Medulla oblongata (tissue), 1 donor: ENCODE results near the gene SLIT3.

Experiments used
- DNase-seq: peaks from one replicate; pipeline ENCODE4 v3.0.0-alpha.2; 2015; ENCODE audit errors: extremely low spot score

SLIT3 gene

GRCh38 chr5:169299191-169299662 is 1.7 kb downstream of the SLIT3 start:
- DNase-seq, result no peak

DNA sequence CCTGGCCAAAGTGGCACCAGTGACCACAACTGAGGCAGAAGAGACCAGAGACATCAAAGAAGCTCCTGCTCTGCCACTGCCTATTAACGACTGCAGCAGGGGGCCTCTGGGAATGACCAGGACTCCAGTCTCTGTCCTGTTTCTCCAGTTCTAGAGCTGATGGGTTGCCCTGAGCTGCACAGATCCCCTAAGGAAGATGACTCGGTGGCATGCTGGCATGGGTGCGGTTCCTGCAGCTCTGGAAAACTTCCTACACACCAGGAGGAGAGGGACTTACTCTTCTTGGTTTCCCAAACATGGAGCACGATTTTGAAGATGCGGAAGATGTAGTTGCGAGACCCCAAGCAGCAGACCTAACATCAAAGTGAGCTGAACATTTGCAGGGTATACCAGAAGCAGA is 2.7 kb downstream of the SLIT3 start:
- no peak for DNase-seq

GRCh38 chr5:169296419-169297143 is 4.4 kb downstream of the SLIT3 start:
- no peak for DNase-seq

DNA sequence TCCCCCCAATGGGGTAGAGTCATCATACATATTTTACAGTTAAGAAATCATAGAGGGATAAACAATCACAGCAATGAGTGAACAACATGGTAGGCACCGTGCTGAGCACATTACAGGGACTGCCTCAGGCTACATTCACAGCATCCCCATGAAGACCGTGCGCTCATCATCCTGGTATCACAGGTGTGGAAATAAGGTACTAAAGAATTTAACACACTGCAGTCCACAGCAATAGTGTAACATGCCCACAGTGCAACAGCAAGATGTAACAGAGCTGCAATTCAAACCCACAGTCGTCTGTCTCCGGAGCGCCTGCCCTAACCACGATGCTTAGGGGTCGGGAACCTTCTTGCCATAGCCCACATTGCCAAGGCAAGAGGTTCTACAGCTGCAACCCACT is 5.6 kb downstream of the SLIT3 start:
- no peak for DNase-seq

DNA sequence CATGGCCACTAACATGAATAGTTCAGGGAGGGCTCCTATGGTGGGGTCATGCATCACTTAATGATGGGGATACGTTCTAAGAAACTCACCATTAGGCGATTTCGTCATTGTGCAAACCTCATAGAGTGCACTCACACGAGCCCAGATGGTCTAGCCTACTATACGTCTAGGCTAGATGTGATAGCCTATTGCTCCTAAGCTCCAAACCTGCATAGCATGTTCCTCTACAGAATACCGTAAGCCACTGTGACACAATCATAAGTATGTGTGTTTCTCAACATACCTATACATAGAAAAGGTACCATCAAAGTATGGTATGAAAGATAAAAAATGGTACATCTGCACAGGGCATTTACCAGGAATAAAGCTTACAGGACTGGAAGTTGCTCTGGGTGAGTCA is 6.3 kb downstream of the SLIT3 start:
- no peak for DNase-seq

- no peak for DNase-seq
These were observed 9.1 kb downstream of the SLIT3 start for GRCh38 chr5:169291877-169292276.

DNA sequence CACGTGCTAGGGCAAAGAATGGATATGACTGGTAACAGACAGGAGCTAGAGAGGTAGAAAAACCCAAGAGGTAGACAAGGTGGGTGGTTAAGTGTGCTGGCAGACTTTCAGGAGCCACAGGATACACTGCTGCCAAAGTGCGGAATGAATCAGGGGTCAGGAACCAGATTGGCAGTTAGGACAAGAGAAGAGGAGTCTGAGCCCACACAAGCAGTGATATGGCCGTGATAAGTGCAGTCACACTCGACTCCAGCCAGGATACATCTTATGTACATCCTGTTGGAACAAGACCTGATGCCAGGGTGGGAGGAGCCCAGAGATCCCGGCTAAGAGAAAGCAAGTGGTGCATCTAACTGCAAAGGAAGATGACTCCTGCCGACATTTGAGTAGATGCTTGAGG is 10.0 kb downstream of the SLIT3 start:
- DNase-seq, result no peak

DNA sequence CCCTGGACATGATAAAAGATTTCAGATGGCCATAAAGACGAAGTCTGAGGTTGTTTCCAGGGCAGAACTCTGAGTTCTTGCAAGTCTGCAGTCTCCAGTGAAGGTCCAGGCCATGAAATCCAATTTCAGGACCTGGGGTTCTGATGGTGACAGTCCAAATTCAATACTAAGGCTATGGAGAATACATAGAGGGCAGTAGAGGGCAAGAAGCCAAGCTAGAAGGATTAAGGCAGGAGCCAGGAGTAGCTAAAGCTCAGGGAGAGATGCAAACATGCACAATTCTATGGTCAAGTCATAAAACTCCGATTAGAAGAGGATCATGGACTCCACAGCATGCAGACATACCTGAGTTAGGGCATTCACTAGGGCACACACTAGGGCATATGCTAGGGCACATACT is 11.4 kb downstream of the SLIT3 start:
- DNase-seq, result no peak

DNA sequence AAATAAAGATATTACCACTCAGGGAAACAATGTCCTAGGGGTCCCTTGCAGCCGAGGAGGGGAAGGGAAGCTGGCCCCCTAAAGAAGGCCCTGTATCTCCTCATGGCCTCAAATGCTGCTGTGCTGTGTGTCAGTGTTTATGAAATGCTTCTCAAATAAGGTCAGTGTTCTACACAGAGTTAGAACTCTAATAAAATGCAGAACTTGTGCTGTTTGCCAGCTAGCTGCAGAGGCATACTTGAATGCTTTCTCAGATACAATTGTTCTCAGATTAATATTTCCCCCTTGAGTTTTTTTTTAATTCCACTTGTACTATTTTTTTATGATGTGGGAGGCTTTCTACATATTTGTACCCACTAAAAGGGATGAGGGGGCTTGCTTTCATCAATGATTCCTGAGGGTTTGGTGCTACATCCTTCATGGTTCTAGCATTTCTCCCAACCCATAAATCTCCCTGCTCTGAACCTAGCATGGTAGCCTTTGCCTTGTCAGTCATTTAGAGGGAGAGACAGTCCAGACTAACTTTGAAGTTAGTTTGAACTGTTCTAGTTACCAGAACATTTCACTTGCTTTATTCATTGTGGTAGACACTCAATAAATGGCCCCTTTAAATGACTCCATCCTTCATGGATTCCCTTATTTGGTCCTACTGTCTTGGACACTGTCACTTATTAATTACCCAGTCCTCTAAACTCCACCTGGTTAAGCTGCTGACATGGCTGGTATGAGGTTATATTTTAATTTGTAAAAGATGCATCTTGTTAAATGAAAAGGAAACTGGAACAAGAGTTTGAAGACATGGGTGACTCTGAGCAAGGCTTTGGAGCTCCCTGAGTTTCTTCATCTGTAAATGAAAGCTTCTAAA is 12.6 kb downstream of the SLIT3 start:
- no peak for DNase-seq

DNA sequence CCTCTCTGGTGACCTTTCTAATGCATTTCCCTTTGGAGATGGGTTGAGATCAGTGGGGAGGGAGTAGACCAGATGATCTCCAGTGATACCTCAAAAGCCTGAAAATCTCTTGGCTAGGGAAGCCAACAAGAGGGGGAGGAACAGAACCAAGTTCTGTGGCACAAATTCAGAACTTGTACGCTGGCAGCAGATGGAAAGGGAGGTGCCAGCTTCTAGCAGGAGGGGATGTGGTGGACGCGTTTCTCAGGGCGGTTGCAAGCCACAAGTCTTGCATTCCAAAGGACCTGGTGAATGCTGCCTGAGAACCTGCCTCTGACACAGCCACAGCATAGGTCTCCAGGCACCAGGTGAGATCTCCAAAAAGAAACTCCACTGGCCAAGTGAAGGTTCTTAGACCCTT is 13.4 kb downstream of the SLIT3 start:
- no peak for DNase-seq

DNA sequence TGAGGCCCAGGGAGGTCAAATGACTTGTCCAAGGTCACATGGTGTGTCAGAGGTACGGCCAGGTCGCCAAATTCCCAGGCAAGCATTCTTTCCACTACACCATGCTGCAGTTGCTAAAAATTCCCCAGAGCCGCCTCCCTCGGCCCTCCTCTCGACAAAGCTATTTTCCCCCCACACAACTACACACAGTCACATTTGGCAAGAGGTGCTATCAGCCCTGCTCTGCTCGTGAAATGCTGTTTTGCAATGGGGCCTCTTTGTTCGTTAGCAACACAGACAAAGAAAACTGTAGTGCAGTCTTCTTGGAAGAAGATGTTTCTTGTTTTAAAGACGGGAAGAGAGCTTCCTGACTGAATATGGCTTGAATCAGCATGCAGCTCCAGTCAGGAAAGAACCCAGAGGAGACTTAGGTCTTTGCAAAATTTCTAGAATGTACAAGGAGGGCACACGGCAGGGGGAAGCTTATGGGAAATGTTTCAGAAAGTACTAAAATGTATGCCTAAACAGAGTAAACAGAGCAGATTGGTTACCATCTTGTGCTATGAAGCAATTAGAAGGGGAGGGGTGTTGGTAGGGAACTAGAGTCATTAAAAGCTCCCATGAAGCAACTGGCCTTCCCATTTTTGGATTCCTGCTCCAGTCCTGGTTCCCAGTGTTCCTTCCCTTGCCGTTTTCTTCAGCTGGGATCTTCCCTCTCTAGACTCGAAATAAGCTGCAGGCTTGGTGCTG is 14.2 kb downstream of the SLIT3 start:
- no peak for DNase-seq

GRCh38 chr5:169283887-169284286 is 17.1 kb downstream of the SLIT3 start:
- DNase-seq, result no peak

GRCh38 chr5:169281625-169282024 is 19.3 kb downstream of the SLIT3 start:
- DNase-seq, result no peak

GRCh38 chr5:169280696-169281095 is 20.2 kb downstream of the SLIT3 start:
- DNase-seq, result no peak

DNA sequence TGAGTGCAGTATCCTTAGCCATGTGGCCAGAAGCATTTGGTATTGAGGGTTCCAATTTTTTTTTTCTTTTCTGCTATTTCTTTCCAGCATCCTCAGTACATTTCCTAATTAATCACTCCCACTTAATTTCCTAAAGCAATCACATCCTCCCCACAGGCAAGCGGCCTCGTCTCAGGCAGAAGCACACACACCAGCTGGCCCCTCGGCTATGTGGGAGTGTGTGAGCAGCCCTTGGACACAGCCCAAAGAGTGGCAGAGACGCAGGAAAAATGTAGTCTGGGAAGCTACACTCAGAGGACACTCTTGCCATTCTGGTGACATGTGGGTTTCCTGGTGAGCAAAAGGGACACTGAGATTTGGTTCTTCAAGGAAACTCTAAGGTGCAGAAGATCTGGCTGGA is 20.7 kb downstream of the SLIT3 start:
- DNase-seq, result no peak

GRCh38 chr5:169279125-169279524 is 21.8 kb downstream of the SLIT3 start:
- no peak for DNase-seq

GRCh38 chr5:169273881-169274280 is 27.1 kb downstream of the SLIT3 start:
- no peak for DNase-seq

DNA sequence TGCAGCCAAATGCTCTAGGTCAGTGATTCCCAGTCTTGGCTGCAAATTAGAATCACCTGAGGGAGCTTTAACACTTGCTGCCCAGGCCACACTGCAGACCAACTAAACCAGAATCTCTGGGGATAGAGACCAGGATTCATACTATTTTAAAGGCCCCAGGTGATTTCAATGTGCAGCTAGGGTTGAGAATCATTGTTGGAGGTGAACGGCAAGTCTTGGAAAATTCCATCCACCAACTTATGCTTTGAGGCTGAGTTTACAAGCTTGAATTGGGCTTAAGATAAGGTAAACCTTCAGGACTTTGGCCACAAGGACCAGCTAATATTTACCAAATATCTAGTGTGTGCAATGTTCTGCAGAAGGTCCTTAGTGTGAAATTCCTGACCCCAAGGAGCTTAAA is 27.5 kb downstream of the SLIT3 start:
- DNase-seq, result no peak

DNA sequence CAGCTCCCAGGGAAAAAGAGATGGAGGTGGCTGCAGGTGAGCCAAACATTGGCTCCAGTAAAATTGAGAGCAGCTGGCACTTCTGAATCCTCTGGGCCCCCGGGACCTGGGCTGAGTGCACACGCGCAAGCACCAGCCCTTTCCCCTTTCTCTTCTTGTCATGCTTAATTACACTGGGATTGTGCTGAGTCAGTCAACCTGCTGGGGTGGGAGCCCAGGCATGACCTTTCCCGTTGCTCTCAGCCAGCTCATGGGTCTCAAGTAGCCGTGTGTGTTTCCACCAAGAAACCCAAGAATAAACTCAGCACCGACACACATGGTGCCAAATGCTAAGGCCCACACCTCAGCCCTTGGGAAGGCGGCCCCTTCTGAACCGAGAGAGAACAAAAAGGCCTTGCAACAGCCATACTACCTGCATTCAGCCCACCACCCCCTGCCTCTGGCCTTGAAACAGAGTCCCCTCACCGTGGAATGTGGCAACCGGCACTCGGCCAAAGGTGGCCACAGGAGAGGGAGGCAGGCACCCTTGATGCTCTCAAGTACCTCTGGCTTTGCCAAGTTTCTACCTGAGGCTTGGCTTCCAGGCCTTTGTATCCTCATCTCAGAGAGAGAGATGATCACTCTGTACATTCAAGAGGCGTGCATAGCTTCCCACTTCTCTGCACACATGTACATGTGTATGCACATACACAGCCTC is 28.1 kb downstream of the SLIT3 start:
- no peak for DNase-seq

DNA sequence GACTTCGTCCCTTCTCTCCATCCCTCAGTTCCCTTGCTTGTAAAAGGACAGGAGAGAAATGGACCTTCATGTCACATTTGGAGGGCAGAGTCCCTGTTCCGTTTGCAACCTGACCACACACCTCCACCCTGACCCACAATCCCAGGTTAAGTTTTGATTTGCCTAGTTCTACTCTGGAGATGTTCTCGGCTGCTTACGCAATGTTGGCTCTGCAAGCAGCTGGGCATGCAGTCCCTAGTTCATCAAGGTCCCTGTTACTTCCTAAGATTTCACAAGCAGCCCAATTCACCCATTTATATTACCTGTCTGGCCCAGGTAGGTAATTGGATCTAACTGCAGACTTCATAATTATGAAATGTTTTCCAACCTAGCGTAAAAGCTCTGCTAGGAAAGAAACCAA is 28.8 kb downstream of the SLIT3 start:
- DNase-seq, result no peak

- DNase-seq, result no peak
These were observed 30.1 kb downstream of the SLIT3 start for GRCh38 chr5:169270827-169271226.

- no peak for DNase-seq
These were observed 32.9 kb downstream of the SLIT3 start for GRCh38 chr5:169268019-169268418.
